MM.1S (cell line): ENCODE results near the gene SNX25.

Experiments
- DNase-seq: peaks from one replicate; pipeline ENCODE4 v3.0.0-alpha.2; 2015
- H2AFZ ChIP-seq: fragments of 300-600 bp; sonication (generic); 2 replicates; pipeline ENCODE4 v1.6.0; 2016; ENCODE audit warnings: antibody characterized with exemption, low read length
- H3F3A ChIP-seq: fragments of 300-600 bp; sonication (generic); 2 replicates; pipeline ENCODE4 v1.6.1; 2016; ENCODE audit warnings: mild to moderate bottlenecking, antibody characterized with exemption, low read length, moderate library complexity, mixed read lengths; ENCODE audit not compliant: insufficient read depth
- H3K27ac ChIP-seq: fragments of 300-600 bp; sonication (generic); 2 replicates; pipeline ENCODE4 v1.5.1; 2016; ENCODE audit warnings: mild to moderate bottlenecking, low read length
- H3K27me3 ChIP-seq: fragments of 300-600 bp; sonication (generic); replicated peaks from 2 replicates; pipeline ENCODE4 v1.6.0; 2016; ENCODE audit warnings: low read length; ENCODE audit not compliant: insufficient read depth
- H3K36me3 ChIP-seq: fragments of 300-600 bp; sonication (generic); replicated peaks from 2 replicates; pipeline ENCODE4 v1.6.1; 2016; ENCODE audit warnings: mild to moderate bottlenecking, low read length, mixed read lengths; ENCODE audit not compliant: insufficient read depth
- H3K4me1 ChIP-seq: fragments of 300-600 bp; sonication (generic); 2 replicates; pipeline ENCODE4 v1.6.1; 2016; ENCODE audit warnings: low read length, mixed read lengths
- H3K4me2 ChIP-seq: fragments of 300-600 bp; sonication (generic); 2 replicates; pipeline ENCODE4 v1.6.0; 2016; ENCODE audit warnings: low read depth, low read length
- H3K4me3 ChIP-seq: fragments of 300-600 bp; sonication (generic); 2 replicates; pipeline ENCODE4 v1.5.1; 2016; ENCODE audit warnings: low read length, mixed read lengths
- H3K79me2 ChIP-seq: fragments of 300-600 bp; sonication (generic); 2 replicates; pipeline ENCODE4 v1.6.1; 2016; ENCODE audit warnings: mixed run types, low read length, mixed read lengths
- H3K9ac ChIP-seq: fragments of 300-600 bp; sonication (generic); 2 replicates; pipeline ENCODE4 v1.6.1; 2016; ENCODE audit warnings: low read length, mixed read lengths
- H3K9me2 ChIP-seq: fragments of 300-600 bp; sonication (generic); replicated peaks from 2 replicates; pipeline ENCODE4 v1.6.1; 2016; ENCODE audit warnings: mild to moderate bottlenecking, low read length, mixed read lengths; ENCODE audit not compliant: insufficient read depth
- H3K9me3 ChIP-seq: fragments of 300-600 bp; sonication (generic); replicated peaks from 2 replicates; pipeline ENCODE4 v1.6.1; 2016; ENCODE audit warnings: mild to moderate bottlenecking, low read length, mixed read lengths; ENCODE audit not compliant: insufficient read depth
- H4K20me1 ChIP-seq: fragments of 300-600 bp; sonication (generic); 2 replicates; pipeline ENCODE4 v1.6.1; 2016; ENCODE audit warnings: mild to moderate bottlenecking, low read length, moderate library complexity, mixed read lengths; ENCODE audit not compliant: insufficient read depth
- CTCF ChIP-seq: fragments of 300-600 bp; sonication (generic); IDR thresholded peaks from 2 replicates; pipeline ENCODE4 v1.5.1; 2016; ENCODE audit warnings: antibody characterized with exemption, low read length, mixed read lengths
- EZH2 ChIP-seq: fragments of 300-600 bp; sonication (generic); optimal IDR thresholded peaks from 2 replicates; pipeline ENCODE3; 2017; ENCODE audit warnings: low read depth, mild to moderate bottlenecking, antibody characterized with exemption, low read length, mixed read lengths
- EZH2phosphoT487 ChIP-seq: fragments of 300-600 bp; sonication (generic); IDR thresholded peaks from 2 replicates; pipeline ENCODE4 v1.6.1; 2018; ENCODE audit warnings: antibody characterized with exemption, low read length

Gene SNX25

GRCh38 chr4:185382754-185383153 is 173.4 kb downstream of the SNX25 start:
- Histone ChIP-seq H3K9me2 (no peaks in the 10 kb centered on the region), H3K79me2 (no peaks in the 10 kb centered on the region), H4K20me1 (no peaks in the 10 kb centered on the region), H3K9ac (no peak overlapping the region), H3F3A (no peaks in the 10 kb centered on the region), H3K4me2 (no peak overlapping the region), H2AFZ (no peak overlapping the region), H3K27me3 (no peaks in the 10 kb centered on the region), H3K36me3 (no peaks in the 10 kb centered on the region), H3K9me3 (no peaks in the 10 kb centered on the region), H3K4me3 (no peak overlapping the region), H3K4me1 (no peaks in the 10 kb centered on the region), H3K27ac (no peak overlapping the region)
- TF ChIP-seq CTCF (no peak), EZH2 (no peak), EZH2phosphoT487 (no peak)
- no peak for DNase-seq

- no peak overlapping the region for H3K4me2 ChIP-seq
- DNase-seq = no peak
Observed at GRCh38 chr4:185383451-185383850, 174.1 kb downstream of the SNX25 start.

GRCh38 chr4:185384061-185384460 is 174.7 kb downstream of the SNX25 start:
- Histone ChIP-seq H3K9me2 (no peaks in the 10 kb centered on the region), H3K4me3 (no peak overlapping the region)

More at GRCh38 chr4:185383451-185383850, 174.1 kb downstream of the SNX25 start:
- Histone ChIP-seq H4K20me1 (no peaks in the 10 kb centered on the region), H3K9me3 (no peaks in the 10 kb centered on the region), H3K36me3 (no peaks in the 10 kb centered on the region), H3K27ac (no peak overlapping the region), H3K4me3 (no peak overlapping the region), H3F3A (no peaks in the 10 kb centered on the region), H3K27me3 (no peaks in the 10 kb centered on the region), H2AFZ (no peak overlapping the region), H3K79me2 (no peaks in the 10 kb centered on the region), H3K9me2 (no peaks in the 10 kb centered on the region), H3K4me1 (no peaks in the 10 kb centered on the region), H3K9ac (no peak overlapping the region)
- TF ChIP-seq EZH2phosphoT487 (no peak), EZH2 (no peak), CTCF (no peak)

More at GRCh38 chr4:185384061-185384460, 174.7 kb downstream of the SNX25 start:
- Histone ChIP-seq H2AFZ (no peak overlapping the region), H3K9ac (no peak overlapping the region), H3K9me3 (no peaks in the 10 kb centered on the region), H3K36me3 (no peaks in the 10 kb centered on the region), H3F3A (no peaks in the 10 kb centered on the region), H3K4me1 (no peaks in the 10 kb centered on the region), H3K27me3 (no peaks in the 10 kb centered on the region), H3K4me2 (no peak overlapping the region), H3K27ac (no peak overlapping the region), H4K20me1 (no peaks in the 10 kb centered on the region), H3K79me2 (no peaks in the 10 kb centered on the region)
- no peak for DNase-seq
- TF ChIP-seq EZH2phosphoT487 = no peak
- no peak for TF ChIP-seq CTCF
- no peak for TF ChIP-seq EZH2
